ENCODE results near the gene CPAMD8.
"Not testable (repeated sequence)": the region's sequence is repeated elsewhere in the genome, so short reads cannot be mapped to it uniquely, and the experiment has no call there.

The CPAMD8 gene

GRCh38 chr19:17041976-17042375 is 15.4 kb upstream of the CPAMD8 start:
- DNase-seq (ENCODE audit: low spot score): no peak

DNA sequence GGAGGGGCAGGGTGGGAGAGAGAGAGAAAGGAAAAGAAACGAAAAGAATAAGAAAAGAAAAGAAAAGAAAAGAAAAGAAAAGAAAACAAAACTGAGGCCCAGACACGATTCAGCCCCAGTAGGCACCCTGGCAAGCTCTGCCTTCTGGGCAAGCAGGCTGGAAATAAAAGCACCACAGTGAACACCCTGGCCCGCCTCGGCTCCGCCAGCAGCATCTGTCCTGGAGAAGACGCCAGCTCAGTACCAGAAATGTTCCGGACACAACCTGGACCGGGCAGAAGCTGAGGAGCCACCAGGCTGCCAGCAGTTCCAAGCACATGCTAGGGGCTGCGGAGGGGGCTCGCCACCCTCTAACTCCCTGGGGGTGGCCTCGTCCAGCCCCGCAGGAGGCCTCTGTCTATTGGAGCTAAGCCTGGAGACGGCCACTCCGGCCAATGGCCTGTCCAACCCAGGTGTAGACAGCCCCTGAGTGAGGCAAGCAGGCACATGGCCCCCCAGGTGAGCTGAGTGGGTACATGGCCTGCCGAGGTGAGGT is 11.4 kb upstream of the CPAMD8 start:
- no peak for DNase-seq (ENCODE audit: low spot score)

DNA sequence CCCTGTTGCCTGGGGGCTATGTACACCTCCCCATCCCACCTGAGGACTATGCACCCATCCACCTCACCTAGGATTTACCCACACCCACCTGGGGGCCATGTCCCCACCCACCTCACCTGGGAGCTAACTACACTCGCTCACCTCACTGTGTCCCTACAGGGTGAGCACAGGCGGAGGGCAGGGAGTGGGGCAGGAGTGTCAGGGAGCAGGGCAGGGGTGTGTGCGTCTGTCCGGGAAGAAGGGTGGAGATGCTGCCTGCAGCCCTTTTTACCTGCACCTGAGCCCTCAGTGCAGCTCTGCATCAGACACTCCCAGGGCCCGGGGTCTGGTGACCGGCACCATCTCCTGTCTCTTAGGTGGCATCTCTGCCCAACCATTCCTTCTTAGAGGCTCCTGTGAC is 10.6 kb upstream of the CPAMD8 start:
- DNase-seq (ENCODE audit: low spot score): no peak

- DNase-seq (ENCODE audit: low spot score): no peak
Observed at GRCh38 chr19:17036640-17037039, 10.0 kb upstream of the CPAMD8 start.

DNA sequence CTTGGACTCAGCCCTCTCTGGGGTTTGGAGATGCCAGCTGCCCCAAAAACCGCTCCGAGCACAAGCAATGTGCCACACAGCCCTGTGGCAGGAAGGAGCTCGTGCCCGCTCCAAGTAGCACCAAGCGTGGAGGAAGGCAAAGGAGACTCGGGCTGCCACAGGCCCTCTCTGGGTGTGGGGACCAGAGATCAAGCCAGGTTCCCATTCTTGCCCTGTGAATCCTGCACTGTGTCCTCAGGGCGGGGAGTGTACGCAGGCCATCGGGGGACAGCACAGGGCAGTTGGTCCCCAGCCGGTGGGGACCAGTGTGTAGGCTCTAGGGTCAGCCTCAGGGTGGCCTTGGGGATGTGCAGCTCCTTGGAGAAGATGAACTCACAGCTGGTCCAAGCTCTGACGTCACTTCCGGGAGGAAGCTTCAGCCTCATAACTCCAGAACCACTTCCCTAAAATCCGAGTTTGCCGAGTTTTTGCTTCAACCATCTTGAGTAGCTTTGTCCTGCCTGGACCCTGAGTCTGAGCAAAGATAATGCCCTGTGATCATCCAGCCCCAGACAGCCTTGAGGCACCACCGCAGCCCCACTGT is 9.3 kb upstream of the CPAMD8 start:
- DNase-seq (ENCODE audit: low spot score): no peak

DNA sequence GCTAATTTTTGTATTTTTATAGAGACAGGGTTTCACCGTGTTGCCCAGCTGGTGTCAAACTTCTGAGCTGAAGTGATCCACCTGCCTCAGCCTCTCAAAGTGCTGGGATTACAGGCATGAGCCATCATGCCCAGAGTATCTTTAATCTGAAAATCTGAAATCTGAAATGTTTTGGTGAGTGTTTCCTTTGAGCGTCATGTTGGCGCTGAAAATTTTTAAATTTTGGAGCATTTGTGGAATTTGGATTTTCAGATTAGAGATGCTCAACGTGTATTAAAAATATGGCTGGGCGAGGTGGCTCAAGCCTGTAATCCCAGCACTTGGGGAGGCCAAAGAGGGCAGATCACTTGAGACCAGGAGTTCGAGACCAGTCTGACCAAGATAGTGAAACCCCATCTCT is 5.1 kb upstream of the CPAMD8 start:
- DNase-seq (ENCODE audit: low spot score): no peak

DNA sequence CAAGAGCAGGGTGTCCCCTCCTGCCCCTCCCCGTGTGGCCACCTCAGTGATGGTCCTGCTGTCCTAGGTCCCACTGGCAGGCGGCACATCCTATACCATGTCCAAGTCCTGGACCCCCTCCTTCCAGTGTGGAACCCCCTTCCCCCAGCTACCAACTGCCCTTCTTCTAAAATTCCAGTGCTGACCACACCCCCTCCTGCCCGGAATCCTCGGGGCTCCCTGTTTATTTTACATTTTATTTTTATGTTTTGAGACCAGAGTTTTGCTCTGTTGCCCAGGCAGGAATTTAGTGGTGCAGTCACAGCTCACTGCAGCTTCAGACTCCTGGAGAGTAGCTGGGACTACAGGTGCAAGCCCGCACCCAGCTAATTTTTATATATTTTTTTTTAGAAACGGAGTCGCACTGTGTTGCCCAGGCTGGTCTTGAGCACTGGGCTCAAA is 945 bp upstream of the CPAMD8 start:
- no peak for DNase-seq (ENCODE audit: low spot score)

DNA sequence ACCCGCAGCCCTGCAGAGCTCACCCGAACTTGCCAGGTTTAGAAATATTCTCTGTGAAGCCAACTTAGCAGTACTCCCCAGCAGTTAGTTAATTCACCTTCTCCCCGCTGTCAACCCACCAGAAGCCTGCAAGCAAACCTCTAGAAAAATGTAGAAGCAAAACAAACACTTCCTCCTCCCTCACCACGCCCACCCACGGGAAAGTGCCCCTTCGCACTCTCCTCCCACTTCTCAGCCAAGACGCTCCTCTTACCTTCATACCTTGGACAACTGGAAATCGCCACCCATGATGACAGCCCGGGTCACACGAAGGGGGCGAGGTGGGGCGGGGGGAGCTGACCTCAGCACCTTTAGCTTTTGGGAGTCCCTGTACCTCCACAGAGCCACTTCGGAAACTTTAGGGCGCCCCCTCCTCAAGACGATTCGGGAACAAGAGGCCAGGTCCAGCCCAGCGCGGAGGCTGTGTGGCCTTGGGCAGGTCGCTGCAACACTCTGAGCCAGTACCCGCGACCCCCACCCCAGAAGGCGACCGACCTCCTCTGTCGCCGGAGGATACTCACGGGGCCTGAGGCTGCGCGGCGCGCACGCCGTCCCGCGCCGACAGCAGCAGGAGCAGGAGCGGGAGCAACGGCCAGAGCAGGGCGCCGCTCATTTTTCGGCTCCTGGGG is 485 bp downstream of the CPAMD8 start:
- DNase-seq (ENCODE audit: low spot score): peak; percentile 55

GRCh38 chr19:17025361-17025760 is 1.2 kb downstream of the CPAMD8 start:
- DNase-seq (ENCODE audit: low spot score): no peak

DNA sequence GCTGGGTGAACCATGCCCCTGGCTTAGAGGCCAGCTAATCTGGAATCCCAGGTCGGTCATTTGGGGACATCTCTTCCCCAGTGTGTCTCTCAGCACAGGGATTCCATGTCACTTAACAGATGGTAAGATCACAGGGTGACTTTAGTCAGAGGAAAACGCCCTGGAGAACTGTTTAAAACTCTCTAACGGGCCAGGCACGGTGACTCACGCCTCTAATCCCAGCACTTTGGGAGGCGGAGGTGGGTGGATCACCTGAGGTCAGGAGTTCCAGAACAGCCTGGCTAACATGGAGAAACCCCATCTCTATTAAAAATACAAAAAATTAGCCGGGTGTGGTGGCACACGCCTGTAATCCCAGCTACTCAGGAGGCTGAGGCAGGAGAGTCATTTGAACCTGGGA is 1.7 kb downstream of the CPAMD8 start:
- not testable (repeated sequence) for DNase-seq (ENCODE audit: low spot score)

GRCh38 chr19:17023805-17024204 is 2.8 kb downstream of the CPAMD8 start:
- DNase-seq (ENCODE audit: low spot score): no peak

DNA sequence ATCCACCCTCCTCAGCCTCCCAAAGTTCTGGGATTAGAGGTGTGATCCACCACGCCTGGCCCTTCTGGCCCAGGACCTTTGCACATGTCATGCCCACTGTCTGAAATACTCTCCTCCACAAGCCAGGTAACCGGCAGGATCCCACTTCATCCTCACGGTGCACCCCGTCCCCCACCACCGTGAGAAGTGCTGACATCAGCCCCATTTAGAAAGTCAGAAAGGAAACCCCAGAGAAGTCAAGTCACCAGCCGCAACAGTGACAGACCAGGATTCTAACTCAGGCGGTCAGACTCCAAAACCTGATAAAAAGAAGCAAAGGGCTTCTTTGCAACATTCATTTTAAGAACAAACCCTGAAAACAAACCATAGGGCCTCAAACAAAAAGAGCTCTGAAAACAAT is 3.9 kb downstream of the CPAMD8 start:
- no peak for DNase-seq (ENCODE audit: low spot score)

DNA sequence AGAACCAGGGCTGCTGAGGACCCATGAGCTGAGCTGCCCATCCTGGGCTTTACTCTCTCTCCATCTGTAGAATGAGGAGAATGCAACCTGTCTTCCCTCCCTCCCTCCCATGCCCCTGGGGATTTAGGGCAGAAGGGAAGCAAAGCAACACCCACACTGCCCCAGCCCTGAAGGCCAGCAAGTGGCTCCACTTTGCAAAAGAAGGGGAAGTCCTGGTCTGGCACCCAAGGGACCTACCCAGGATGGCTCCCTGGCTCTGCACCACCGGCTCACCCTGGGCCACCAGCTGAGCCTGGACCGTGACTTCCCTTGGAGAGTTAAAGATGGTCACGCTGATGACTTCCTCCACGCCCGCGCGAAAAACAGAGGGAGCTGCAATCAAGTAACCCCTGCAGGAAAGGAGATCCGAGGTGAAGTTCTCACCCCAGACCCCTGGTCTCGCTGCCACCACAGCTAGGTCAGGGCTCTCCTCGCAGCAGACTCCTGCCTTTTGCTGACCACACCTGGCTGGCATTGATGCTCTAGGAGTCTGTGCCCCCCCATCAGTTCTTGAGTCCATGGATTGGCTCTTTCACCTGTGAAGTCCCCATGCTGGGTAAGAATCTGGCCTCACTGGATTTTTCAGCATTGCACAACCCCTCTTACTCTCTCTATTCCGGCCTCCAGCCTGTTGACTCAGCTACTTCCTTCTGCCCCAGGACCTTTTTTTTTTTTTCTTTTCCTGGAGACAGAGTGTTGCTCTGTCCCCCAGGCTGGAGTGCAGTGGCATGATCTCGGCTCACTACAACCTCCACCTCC is 4.6 kb downstream of the CPAMD8 start:
- no peak for DNase-seq (ENCODE audit: low spot score)

GRCh38 chr19:17021328-17021727 is 5.3 kb downstream of the CPAMD8 start:
- no peak for DNase-seq (ENCODE audit: low spot score)

- no peak for DNase-seq (ENCODE audit: low spot score)
Observed at GRCh38 chr19:17020823-17021222, 5.8 kb downstream of the CPAMD8 start.

GRCh38 chr19:17020385-17020784 is 6.2 kb downstream of the CPAMD8 start:
- DNase-seq (ENCODE audit: low spot score): no peak

DNA sequence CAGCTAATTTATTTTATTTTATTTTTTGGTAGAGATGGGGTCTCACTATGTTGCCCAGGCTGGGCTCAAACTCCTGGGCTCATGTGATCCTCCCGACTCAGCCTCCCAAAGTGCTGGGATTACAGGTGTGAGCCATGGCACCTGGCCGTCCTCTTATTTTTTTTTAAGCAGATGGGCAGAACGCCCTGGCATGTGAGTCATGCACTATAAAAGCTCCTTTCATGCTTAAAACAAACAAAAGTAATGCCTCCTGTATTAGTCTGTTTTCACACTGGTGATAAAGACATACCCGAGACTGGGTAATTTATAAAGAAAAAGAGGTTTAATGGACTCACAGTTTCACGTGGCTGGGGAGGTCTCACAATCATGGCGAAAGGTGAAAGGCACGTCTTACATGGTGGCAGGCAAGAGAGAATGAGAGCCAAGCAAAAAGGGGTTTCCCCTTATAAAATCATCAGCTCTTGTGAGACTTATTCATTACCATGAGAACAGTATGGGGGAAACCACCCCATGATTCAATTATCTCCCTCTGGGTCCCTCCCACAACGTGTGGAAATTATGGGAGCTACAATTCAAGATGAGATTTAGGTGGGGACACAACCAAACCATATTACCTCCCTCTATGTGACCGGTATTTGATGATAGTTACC is 12.3 kb downstream of the CPAMD8 start:
- DNase-seq (ENCODE audit: low spot score): not testable (repeated sequence)

GRCh38 chr19:17011485-17011884 is 15.1 kb downstream of the CPAMD8 start:
- no peak for DNase-seq (ENCODE audit: low spot score)

GRCh38 chr19:17006579-17006978 is 20.0 kb downstream of the CPAMD8 start:
- DNase-seq (ENCODE audit: low spot score): no peak

GRCh38 chr19:17005000-17005399 is 21.6 kb downstream of the CPAMD8 start:
- DNase-seq (ENCODE audit: low spot score): no peak

- no peak for DNase-seq (ENCODE audit: low spot score)
Observed at GRCh38 chr19:17004386-17004785, 22.2 kb downstream of the CPAMD8 start.

GRCh38 chr19:17002455-17002854 is 24.2 kb downstream of the CPAMD8 start:
- DNase-seq (ENCODE audit: low spot score): no peak
